ENCODE results near the gene TET2.

DNA sequence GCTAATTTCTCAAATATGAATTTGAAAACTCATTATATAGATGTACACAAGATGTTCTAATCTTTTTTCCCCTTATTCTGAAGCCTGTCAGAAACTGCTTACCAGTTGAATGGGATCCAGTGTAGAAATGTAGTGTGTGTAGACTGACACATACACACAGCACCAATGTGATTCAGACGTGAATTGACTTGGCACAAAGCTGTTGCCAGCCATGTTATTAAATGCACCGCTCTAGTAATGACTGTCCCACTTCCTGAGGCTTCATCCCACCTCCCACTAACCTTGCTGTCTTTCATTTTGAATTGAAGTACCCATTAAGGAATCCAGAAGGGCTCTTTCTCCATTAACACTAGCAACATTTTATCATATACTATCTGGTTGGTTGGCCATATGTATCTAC, 180.5 kb downstream of the TET2 start:
- TF ChIP-seq EP300 (IDR thresholded peaks at IDR 0.05) = no peak
- TF ChIP-seq, protein P1, sequence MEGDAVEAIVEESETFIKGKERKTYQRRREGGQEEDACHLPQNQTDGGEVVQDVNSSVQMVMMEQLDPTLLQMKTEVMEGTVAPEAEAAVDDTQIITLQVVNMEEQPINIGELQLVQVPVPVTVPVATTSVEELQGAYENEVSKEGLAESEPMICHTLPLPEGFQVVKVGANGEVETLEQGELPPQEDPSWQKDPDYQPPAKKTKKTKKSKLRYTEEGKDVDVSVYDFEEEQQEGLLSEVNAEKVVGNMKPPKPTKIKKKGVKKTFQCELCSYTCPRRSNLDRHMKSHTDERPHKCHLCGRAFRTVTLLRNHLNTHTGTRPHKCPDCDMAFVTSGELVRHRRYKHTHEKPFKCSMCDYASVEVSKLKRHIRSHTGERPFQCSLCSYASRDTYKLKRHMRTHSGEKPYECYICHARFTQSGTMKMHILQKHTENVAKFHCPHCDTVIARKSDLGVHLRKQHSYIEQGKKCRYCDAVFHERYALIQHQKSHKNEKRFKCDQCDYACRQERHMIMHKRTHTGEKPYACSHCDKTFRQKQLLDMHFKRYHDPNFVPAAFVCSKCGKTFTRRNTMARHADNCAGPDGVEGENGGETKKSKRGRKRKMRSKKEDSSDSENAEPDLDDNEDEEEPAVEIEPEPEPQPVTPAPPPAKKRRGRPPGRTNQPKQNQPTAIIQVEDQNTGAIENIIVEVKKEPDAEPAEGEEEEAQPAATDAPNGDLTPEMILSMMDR (IDR thresholded peaks at IDR 0.05) = no peak
- no peak for TF ChIP-seq POLR2A (IDR thresholded peaks at IDR 0.05; ENCODE audit: low read depth)
- TF ChIP-seq POLR2AphosphoS5 (IDR thresholded peaks at IDR 0.05) = no peak
